RWPE1 (cell line): ENCODE results near the gene TYROBP.
A peak's percentile ranks its signal among the peaks of the same experiment; 100 is the strongest.
"Not testable (repeated sequence)": the region's sequence is repeated elsewhere in the genome, so short reads cannot be mapped to it uniquely, and the experiment has no call there.

ENCODE experiments used
- CTCF ChIA-PET: fragments of 350-600 bp; sonication (Branson Sonifier 250); formaldehyde crosslinking; extraction: SDS; loops from one replicate; lab custom pipeline; 2021; lab: Yijun Ruan, JAX
- POLR2A ChIA-PET: fragments of 400-600 bp; formaldehyde crosslinking; extraction: SDS; loops from one replicate; lab custom pipeline; 2020; ENCODE audit warnings: antibody characterized with exemption; ENCODE audit not compliant: low non-redundant PET; lab: Yijun Ruan, JAX
- DNase-seq: peaks from one replicate; pipeline ENCODE4 v3.0.0; 2012; ENCODE audit warnings: low spot score
- H3K27ac ChIP-seq: fragments of 450-650 bp; 2 replicates; pipeline ENCODE4 v1.5.1; 2017
- CTCF ChIP-seq: fragments of 450-650 bp; conservative IDR thresholded peaks from 2 replicates; pipeline ENCODE4 v1.5.1; 2017; ENCODE audit warnings: low read depth, mild to moderate bottlenecking

Gene TYROBP

GRCh38 chr19:35879770-35880317 lies 28.3 kb downstream of the TYROBP start:
- POLR2A ChIA-PET, result no interaction called here
- no peak overlapping the region for H3K27ac ChIP-seq
- peak; percentile 93 for DNase-seq
- CTCF ChIA-PET, result interaction anchor here (1.1 kb wide), 1 partner anchor 187 kb away, joined by 3 read pairs; no protein-coding TSS in a partner anchor
- TF ChIP-seq CTCF, result no peak

GRCh38 chr19:35879068-35879467 lies 29.0 kb downstream of the TYROBP start:
- ChIA-PET POLR2A (no interaction called here), CTCF (interaction anchor here (1.1 kb wide), 1 partner anchor 186 kb away, joined by 3 read pairs; no protein-coding TSS in a partner anchor)
- TF ChIP-seq CTCF, result no peak
- DNase-seq, result no peak
- H3K27ac ChIP-seq, result no peak overlapping the region

GRCh38 chr19:35874392-35874930 lies 33.6 kb downstream of the TYROBP start:
- POLR2A ChIA-PET, result no interaction called here
- CTCF ChIA-PET, result no interaction called here

GRCh38 chr19:35872180-35872579 lies 35.9 kb downstream of the TYROBP start:
- no peak for DNase-seq
- ChIA-PET POLR2A (interaction anchor here (0.7 kb wide), 1 partner anchor 127 kb away, joined by 4 read pairs; the partner anchor contains the start of gene U2AF1L4), CTCF (interaction anchor here (0.6 to 0.8 kb wide), 2 partner anchors 27 to 93 kb away, joined by 3 read pairs; no protein-coding TSS in a partner anchor)
- H3K27ac ChIP-seq, result no peak overlapping the region
- no peak for TF ChIP-seq CTCF

More at GRCh38 chr19:35874392-35874930, 33.6 kb downstream of the TYROBP start:
- H3K27ac ChIP-seq, result no peak overlapping the region
- TF ChIP-seq CTCF, result no peak
- DNase-seq, result no peak

- ChIA-PET CTCF (interaction anchor here (0.8 kb wide), 1 partner anchor 27 kb away, joined by 3 read pairs; no protein-coding TSS in a partner anchor), POLR2A (no interaction called here)
- no peak for DNase-seq
These were observed 36.5 kb downstream of the TYROBP start for GRCh38 chr19:35871611-35872010.

GRCh38 chr19:35870798-35871197 lies 37.3 kb downstream of the TYROBP start:
- no peak for TF ChIP-seq CTCF
- POLR2A ChIA-PET, result no interaction called here
- no peak overlapping the region for H3K27ac ChIP-seq
- DNase-seq, result no peak
- CTCF ChIA-PET, result interaction anchor here (0.6 to 1.1 kb wide), 2 partner anchors 11 to 360 kb away, joined by 3 read pairs; no protein-coding TSS in a partner anchor

More at GRCh38 chr19:35871611-35872010, 36.5 kb downstream of the TYROBP start:
- TF ChIP-seq CTCF, result no peak
- H3K27ac ChIP-seq, result no peak overlapping the region

- not testable (repeated sequence) for H3K27ac ChIP-seq
- ChIA-PET CTCF (interaction anchor here (0.6 to 1.1 kb wide), 2 partner anchors 11 to 359 kb away, joined by 3 read pairs; no protein-coding TSS in a partner anchor), POLR2A (interaction anchor here (0.5 kb wide), 1 partner anchor 30 kb away, joined by 7 read pairs; the partner anchor contains the start of gene NFKBID)
- DNase-seq, result peak; percentile 54
These were observed 37.9 kb downstream of the TYROBP start for GRCh38 chr19:35870124-35870736.
